ENCODE results near the gene SDF4.

DNA sequence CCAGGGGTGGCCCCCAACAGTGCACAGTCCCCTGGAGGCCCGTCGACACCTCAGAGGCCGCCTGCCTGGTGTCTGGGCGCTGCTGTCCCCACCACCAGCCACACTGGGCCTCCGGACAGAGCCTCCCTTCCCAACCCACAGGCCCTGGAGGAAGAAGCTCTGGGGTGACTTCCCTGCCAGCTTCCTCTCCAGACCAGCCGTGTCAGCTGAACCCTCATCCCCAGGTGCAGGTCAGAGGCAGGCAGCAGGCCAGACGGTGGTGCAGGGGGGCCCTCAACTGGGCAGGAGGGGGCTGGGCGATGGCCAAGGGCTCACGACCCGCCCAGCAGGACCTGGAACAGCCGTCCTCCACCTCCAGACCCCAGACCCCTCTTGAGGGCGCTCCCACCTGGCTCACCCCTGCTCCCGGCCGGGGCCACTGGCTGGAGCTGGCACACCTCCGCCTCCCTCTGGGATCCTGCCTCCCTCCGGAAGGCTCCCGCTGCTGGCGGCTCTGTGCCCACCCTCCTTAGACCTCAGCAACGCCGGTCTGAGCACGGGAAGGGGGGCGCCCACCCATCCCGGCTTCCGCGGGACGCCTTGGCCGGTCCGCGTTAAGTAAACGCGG is 25.9 kb downstream of the SDF4 start:
- TF ChIP-seq EP300 (IDR thresholded peaks at IDR 0.05; ENCODE audit: borderline replicate concordance) (no peak), TEAD4 (IDR thresholded peaks at IDR 0.05) (no peak), CEBPB (IDR thresholded peaks at IDR 0.05) (no peak), TAF1 (IDR thresholded peaks at IDR 0.05; ENCODE audit: low read depth) (no peak), ZBTB7A (IDR thresholded peaks at IDR 0.05; ENCODE audit: low read depth) (no peak), CREB1 (IDR thresholded peaks at IDR 0.05; ENCODE audit: low read depth) (no peak), EGR1 (IDR thresholded peaks at IDR 0.05) (no peak), YY1 (IDR thresholded peaks at IDR 0.05; ENCODE audit: low read depth) (no peak), RAD21 (IDR thresholded peaks at IDR 0.05; ENCODE audit: low read depth) (no peak; the same call in 1 of the 2 replicates)
- TF ChIP-seq, protein P1, sequence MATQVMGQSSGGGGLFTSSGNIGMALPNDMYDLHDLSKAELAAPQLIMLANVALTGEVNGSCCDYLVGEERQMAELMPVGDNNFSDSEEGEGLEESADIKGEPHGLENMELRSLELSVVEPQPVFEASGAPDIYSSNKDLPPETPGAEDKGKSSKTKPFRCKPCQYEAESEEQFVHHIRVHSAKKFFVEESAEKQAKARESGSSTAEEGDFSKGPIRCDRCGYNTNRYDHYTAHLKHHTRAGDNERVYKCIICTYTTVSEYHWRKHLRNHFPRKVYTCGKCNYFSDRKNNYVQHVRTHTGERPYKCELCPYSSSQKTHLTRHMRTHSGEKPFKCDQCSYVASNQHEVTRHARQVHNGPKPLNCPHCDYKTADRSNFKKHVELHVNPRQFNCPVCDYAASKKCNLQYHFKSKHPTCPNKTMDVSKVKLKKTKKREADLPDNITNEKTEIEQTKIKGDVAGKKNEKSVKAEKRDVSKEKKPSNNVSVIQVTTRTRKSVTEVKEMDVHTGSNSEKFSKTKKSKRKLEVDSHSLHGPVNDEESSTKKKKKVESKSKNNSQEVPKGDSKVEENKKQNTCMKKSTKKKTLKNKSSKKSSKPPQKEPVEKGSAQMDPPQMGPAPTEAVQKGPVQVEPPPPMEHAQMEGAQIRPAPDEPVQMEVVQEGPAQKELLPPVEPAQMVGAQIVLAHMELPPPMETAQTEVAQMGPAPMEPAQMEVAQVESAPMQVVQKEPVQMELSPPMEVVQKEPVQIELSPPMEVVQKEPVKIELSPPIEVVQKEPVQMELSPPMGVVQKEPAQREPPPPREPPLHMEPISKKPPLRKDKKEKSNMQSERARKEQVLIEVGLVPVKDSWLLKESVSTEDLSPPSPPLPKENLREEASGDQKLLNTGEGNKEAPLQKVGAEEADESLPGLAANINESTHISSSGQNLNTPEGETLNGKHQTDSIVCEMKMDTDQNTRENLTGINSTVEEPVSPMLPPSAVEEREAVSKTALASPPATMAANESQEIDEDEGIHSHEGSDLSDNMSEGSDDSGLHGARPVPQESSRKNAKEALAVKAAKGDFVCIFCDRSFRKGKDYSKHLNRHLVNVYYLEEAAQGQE (IDR thresholded peaks at IDR 0.05; ENCODE audit: low read depth), result no peak

Data from Ishikawa (cell line).